Activated naive CD4-positive, alpha-beta T cell treated with anti-CD3 and anti-CD28 coated beads, Interleukin-2, amount 10 ng/mL, durations not matched to agents 7 days and 5 days (primary cell): ENCODE data around the gene ADK.
"Not testable (repeated sequence)": the region's sequence is repeated elsewhere in the genome, so short reads cannot be mapped to it uniquely, and the experiment has no call there.

Experiments used
- CTCF ChIA-PET: fragments of 350-600 bp; sonication (Branson Sonifier 250); formaldehyde crosslinking; loops from one replicate; lab custom pipeline; 2021; ENCODE audit warnings: antibody characterized with exemption; lab: Charles Lee
- DNase-seq: peaks from one replicate; pipeline ENCODE4 v3.0.0-alpha.2; 2020
- H3K27ac Mint-ChIP-seq: one replicate; pipeline ENCODE4 v1.8.0; 2021; ENCODE audit warnings: mild to moderate bottlenecking, moderate library complexity, mixed read lengths
- H3K27me3 Mint-ChIP-seq: one replicate; pipeline ENCODE4 v1.8.0; 2021; ENCODE audit warnings: mild to moderate bottlenecking, mixed read lengths
- H3K36me3 Mint-ChIP-seq: one replicate; pipeline ENCODE4 v1.8.0; 2021; ENCODE audit warnings: mixed read lengths
- H3K4me1 Mint-ChIP-seq: one replicate; pipeline ENCODE4 v1.8.0; 2021; ENCODE audit warnings: mixed read lengths
- H3K4me3 Mint-ChIP-seq: one replicate; pipeline ENCODE4 v1.8.0; 2021; ENCODE audit warnings: mild to moderate bottlenecking, moderate library complexity, mixed read lengths
- H3K9me3 Mint-ChIP-seq: one replicate; pipeline ENCODE4 v1.8.0; 2021; ENCODE audit warnings: mixed read lengths

The ADK gene

GRCh38 chr10:74527611-74528010 is 376.6 kb downstream of the ADK start:
- CTCF ChIA-PET, DNase-seq, H3K4me3 Mint-ChIP-seq: not testable (repeated sequence)

GRCh38 chr10:74529205-74529604 is 378.2 kb downstream of the ADK start:
- H3K27me3 Mint-ChIP-seq: no peaks in the 10 kb centered on the region
- CTCF ChIA-PET: no interaction called here
- no peaks in the 10 kb centered on the region for H3K4me1 Mint-ChIP-seq
- no peak for DNase-seq
- peaks cover 20% of the 10 kb centered on the region for H3K36me3 Mint-ChIP-seq
- H3K4me3 Mint-ChIP-seq: no peak overlapping the region
- no peak overlapping the region for H3K27ac Mint-ChIP-seq
- no peaks in the 10 kb centered on the region for H3K9me3 Mint-ChIP-seq

More at GRCh38 chr10:74527611-74528010, 376.6 kb downstream of the ADK start:
- H3K36me3 Mint-ChIP-seq: peaks cover 20% of the 10 kb centered on the region
- H3K4me1 Mint-ChIP-seq, H3K9me3 Mint-ChIP-seq, H3K27me3 Mint-ChIP-seq, H3K27ac Mint-ChIP-seq: not testable (repeated sequence)

GRCh38 chr10:74530981-74531380 is 380.0 kb downstream of the ADK start:
- peaks cover 20% of the 10 kb centered on the region for H3K36me3 Mint-ChIP-seq
- DNase-seq: no peak
- no peak overlapping the region for H3K27ac Mint-ChIP-seq
- no peaks in the 10 kb centered on the region for H3K4me1 Mint-ChIP-seq
- H3K27me3 Mint-ChIP-seq: no peaks in the 10 kb centered on the region
- H3K9me3 Mint-ChIP-seq: no peaks in the 10 kb centered on the region
- CTCF ChIA-PET: interaction anchor here (0.6 kb wide), 1 partner anchor 206 kb away, joined by 3 read pairs; no protein-coding TSS in a partner anchor
- no peak overlapping the region for H3K4me3 Mint-ChIP-seq

- peaks cover 3% of the 10 kb centered on the region for H3K36me3 Mint-ChIP-seq
- no peaks in the 10 kb centered on the region for H3K27me3 Mint-ChIP-seq
- no peak overlapping the region for H3K27ac Mint-ChIP-seq
- peaks cover 10% of the 10 kb centered on the region for H3K4me1 Mint-ChIP-seq
- H3K4me3 Mint-ChIP-seq: no peak overlapping the region
- H3K9me3 Mint-ChIP-seq: no peaks in the 10 kb centered on the region
- no peak for DNase-seq
- CTCF ChIA-PET: no interaction called here
Measured at GRCh38 chr10:74539317-74539716, 388.3 kb downstream of the ADK start.

- no peaks in the 10 kb centered on the region for H3K27me3 Mint-ChIP-seq
- H3K36me3 Mint-ChIP-seq: peaks cover 2% of the 10 kb centered on the region
- H3K4me3 Mint-ChIP-seq: no peak overlapping the region
- CTCF ChIA-PET: no interaction called here
- peaks cover 9% of the 10 kb centered on the region for H3K4me1 Mint-ChIP-seq
- DNase-seq: no peak
- no peaks in the 10 kb centered on the region for H3K9me3 Mint-ChIP-seq
- H3K27ac Mint-ChIP-seq: no peak overlapping the region
Measured at GRCh38 chr10:74541375-74541774, 390.4 kb downstream of the ADK start.

- CTCF ChIA-PET: interaction anchor here (0.6 kb wide), 1 partner anchor 10 kb away, joined by 4 read pairs; no protein-coding TSS in a partner anchor
- no peak overlapping the region for H3K27ac Mint-ChIP-seq
- H3K4me3 Mint-ChIP-seq: no peak overlapping the region
- DNase-seq: no peak
- H3K9me3 Mint-ChIP-seq: no peaks in the 10 kb centered on the region
- peaks cover 4% of the 10 kb centered on the region for H3K4me1 Mint-ChIP-seq
- H3K36me3 Mint-ChIP-seq: no peaks in the 10 kb centered on the region
- H3K27me3 Mint-ChIP-seq: no peaks in the 10 kb centered on the region
Measured at GRCh38 chr10:74542077-74542476, 391.1 kb downstream of the ADK start.

- Mint-ChIP-seq H3K27ac (no peak overlapping the region), H3K9me3 (no peaks in the 10 kb centered on the region)
Measured at GRCh38 chr10:74543276-74543675, 392.3 kb downstream of the ADK start.

GRCh38 chr10:74544106-74544505 is 393.1 kb downstream of the ADK start:
- H3K27ac Mint-ChIP-seq: no peak overlapping the region

More at GRCh38 chr10:74543276-74543675, 392.3 kb downstream of the ADK start:
- no peak for DNase-seq
- Mint-ChIP-seq H3K36me3 (no peaks in the 10 kb centered on the region), H3K27me3 (no peaks in the 10 kb centered on the region), H3K4me3 (no peak overlapping the region), H3K4me1 (peaks cover 4% of the 10 kb centered on the region)
- CTCF ChIA-PET: no interaction called here

GRCh38 chr10:74548676-74549075 is 397.7 kb downstream of the ADK start:
- no peak for DNase-seq
- CTCF ChIA-PET: no interaction called here
- H3K9me3 Mint-ChIP-seq: no peaks in the 10 kb centered on the region
- peaks cover 4% of the 10 kb centered on the region for H3K4me1 Mint-ChIP-seq
- H3K27ac Mint-ChIP-seq: no peak overlapping the region
- no peaks in the 10 kb centered on the region for H3K27me3 Mint-ChIP-seq
- H3K4me3 Mint-ChIP-seq: no peak overlapping the region
- peaks cover 4% of the 10 kb centered on the region for H3K36me3 Mint-ChIP-seq

More at GRCh38 chr10:74544106-74544505, 393.1 kb downstream of the ADK start:
- no peak for DNase-seq
- Mint-ChIP-seq H3K36me3 (no peaks in the 10 kb centered on the region), H3K4me1 (peaks cover 4% of the 10 kb centered on the region), H3K9me3 (no peaks in the 10 kb centered on the region), H3K4me3 (no peak overlapping the region), H3K27me3 (no peaks in the 10 kb centered on the region)
- CTCF ChIA-PET: no interaction called here

- CTCF ChIA-PET: no interaction called here
- Mint-ChIP-seq H3K4me3 (no peak overlapping the region), H3K36me3 (peaks cover 12% of the 10 kb centered on the region), H3K4me1 (peaks cover 4% of the 10 kb centered on the region), H3K27me3 (no peaks in the 10 kb centered on the region), H3K9me3 (no peaks in the 10 kb centered on the region), H3K27ac (no peak overlapping the region)
- no peak for DNase-seq
Measured at GRCh38 chr10:74556072-74556705, 405.2 kb downstream of the ADK start.

GRCh38 chr10:74557098-74557497 is 406.1 kb downstream of the ADK start:
- Mint-ChIP-seq H3K4me3 (no peak overlapping the region), H3K27ac (no peak overlapping the region), H3K27me3 (no peaks in the 10 kb centered on the region), H3K9me3 (no peaks in the 10 kb centered on the region), H3K4me1 (peaks cover 4% of the 10 kb centered on the region), H3K36me3 (peaks cover 12% of the 10 kb centered on the region)
- CTCF ChIA-PET: no interaction called here
- DNase-seq: no peak

- no peaks in the 10 kb centered on the region for H3K27me3 Mint-ChIP-seq
- CTCF ChIA-PET: interaction anchor here (0.6 kb wide), 1 partner anchor 109 kb away, joined by 3 read pairs; no protein-coding TSS in a partner anchor
- no peak overlapping the region for H3K27ac Mint-ChIP-seq
- H3K4me1 Mint-ChIP-seq: peaks cover 4% of the 10 kb centered on the region
- H3K4me3 Mint-ChIP-seq: no peak overlapping the region
- DNase-seq: no peak
- peaks cover 12% of the 10 kb centered on the region for H3K36me3 Mint-ChIP-seq
- H3K9me3 Mint-ChIP-seq: no peaks in the 10 kb centered on the region
Measured at GRCh38 chr10:74558403-74558802, 407.4 kb downstream of the ADK start.

- H3K27me3 Mint-ChIP-seq: no peaks in the 10 kb centered on the region
- H3K36me3 Mint-ChIP-seq: peaks cover 12% of the 10 kb centered on the region
- H3K27ac Mint-ChIP-seq: no peak overlapping the region
- CTCF ChIA-PET: no interaction called here
- no peak overlapping the region for H3K4me3 Mint-ChIP-seq
- DNase-seq: no peak
- H3K9me3 Mint-ChIP-seq: no peaks in the 10 kb centered on the region
- peaks cover 4% of the 10 kb centered on the region for H3K4me1 Mint-ChIP-seq
Measured at GRCh38 chr10:74558897-74559296, 407.9 kb downstream of the ADK start.

- H3K27me3 Mint-ChIP-seq, CTCF ChIA-PET, DNase-seq, H3K4me3 Mint-ChIP-seq, H3K27ac Mint-ChIP-seq, H3K4me1 Mint-ChIP-seq: not testable (repeated sequence)
- Mint-ChIP-seq H3K9me3 (peaks cover 19% of the 10 kb centered on the region), H3K36me3 (peaks cover 25% of the 10 kb centered on the region)
Measured at GRCh38 chr10:74568896-74569295, 417.9 kb downstream of the ADK start.

- peaks cover 10% of the 10 kb centered on the region for H3K4me1 Mint-ChIP-seq
- peaks cover 37% of the 10 kb centered on the region for H3K36me3 Mint-ChIP-seq
- DNase-seq: peak; percentile 24
- H3K27ac Mint-ChIP-seq, CTCF ChIA-PET, H3K4me3 Mint-ChIP-seq, H3K27me3 Mint-ChIP-seq: not testable (repeated sequence)
- H3K9me3 Mint-ChIP-seq: peaks cover 17% of the 10 kb centered on the region
Measured at GRCh38 chr10:74573497-74573896, 422.5 kb downstream of the ADK start.
